Hepatocyte (in vitro differentiated cells): Measurements from ENCODE around the gene HABP4. TPM values are rescaled to one million over a fixed set of nuclear protein-coding genes. Genes with fewer than 3 reads are reported as not detected.
A peak's percentile ranks its signal among the peaks of the same experiment; 100 is the strongest.

ENCODE experiments used
- DNase-seq: peaks from one replicate; pipeline ENCODE4 v3.0.0-alpha.2; 2016; ENCODE audit warnings: low spot score
- H2AFZ ChIP-seq: fragments of 200-600 bp; sonication (generic); 2 replicates; pipeline ENCODE4 v1.6.0; 2016; ENCODE audit warnings: antibody characterized with exemption, mild to moderate bottlenecking
- H3K27ac ChIP-seq: fragments of 200-600 bp; sonication (generic); 2 replicates; pipeline ENCODE4 v1.5.1; 2016; ENCODE audit warnings: mild to moderate bottlenecking
- H3K27me3 ChIP-seq: fragments of 200-600 bp; sonication (generic); 2 replicates; pipeline ENCODE4 v1.6.1; 2016
- H3K36me3 ChIP-seq: fragments of 200-600 bp; sonication (generic); replicated peaks from 2 replicates; pipeline ENCODE4 v1.5.1; 2016; ENCODE audit warnings: low read depth; ENCODE audit not compliant: insufficient read depth
- H3K4me1 ChIP-seq: fragments of 200-600 bp; sonication (generic); 2 replicates; pipeline ENCODE4 v1.5.1; 2016; ENCODE audit warnings: mild to moderate bottlenecking, moderate library complexity; ENCODE audit not compliant: insufficient read depth
- H3K4me2 ChIP-seq: fragments of 200-600 bp; sonication (generic); 2 replicates; pipeline ENCODE4 v1.6.0; 2016
- H3K4me3 ChIP-seq: fragments of 200-600 bp; sonication (generic); 2 replicates; pipeline ENCODE4 v1.5.1; 2016; ENCODE audit warnings: mild to moderate bottlenecking
- H3K79me2 ChIP-seq: fragments of 200-600 bp; sonication (generic); 2 replicates; pipeline ENCODE4 v1.6.0; 2017; ENCODE audit warnings: mild to moderate bottlenecking
- H3K9me2 ChIP-seq: fragments of 200-600 bp; sonication (generic); replicated peaks from 2 replicates; pipeline ENCODE4 v1.6.0; 2017; ENCODE audit warnings: mild to moderate bottlenecking; ENCODE audit not compliant: insufficient read depth
- H3K9me3 ChIP-seq: fragments of 200-600 bp; sonication (generic); 2 replicates; pipeline ENCODE4 v1.5.1; 2016; ENCODE audit warnings: low read depth, mild to moderate bottlenecking
- H4K20me1 ChIP-seq: fragments of 200-600 bp; sonication (generic); 2 replicates; pipeline ENCODE4 v1.6.0; 2016; ENCODE audit warnings: mild to moderate bottlenecking; ENCODE audit not compliant: insufficient read depth, poor library complexity, severe bottlenecking
- EZH2 ChIP-seq: fragments of 200-600 bp; sonication (generic); IDR thresholded peaks from 2 replicates; pipeline ENCODE4 v1.6.1; 2016; ENCODE audit warnings: antibody characterized with exemption, mild to moderate bottlenecking, borderline replicate concordance
- EZH2phosphoT487 ChIP-seq: fragments of 200-600 bp; sonication (generic); IDR thresholded peaks from one replicate; pipeline ENCODE4 v1.6.1; 2018; ENCODE audit warnings: antibody characterized with exemption, mild to moderate bottlenecking, low read depth, moderate library complexity; ENCODE audit not compliant: unreplicated experiment, severe bottlenecking
- WGBS: methylation state at CpG from one replicate; pipeline ENCODE4 v1.1.6; 2016; ENCODE audit warnings: low lambda C conversion rate; ENCODE audit errors: missing lambda C conversion rate; 5-methylcytosine and 5-hydroxymethylcytosine counted together
- polyA plus RNA-seq: library from polyadenylated mRNA; unstranded; fragments of >200 nt; fragmentation: Nextera tagmentation; extraction: Ambion mirVana; gene quantifications from 2 replicates; pipeline ENCODE4 v1.2.1, GENCODE V29; 2016
- total RNA-seq: library from RNA; depleted of rRNA; stranded (reverse); fragments of >200 nt; gene quantifications from 2 replicates; pipeline ENCODE4 v1.2.3, GENCODE V29; 2014
- TF ChIP-seq, protein P1 (sequence below): fragments of 200-600 bp; sonication (generic); IDR thresholded peaks from 2 replicates; pipeline ENCODE4 v1.5.1; 2016; ENCODE audit warnings: antibody characterized with exemption, mild to moderate bottlenecking; ENCODE audit not compliant: poor library complexity

Gene HABP4
- total and polyA plus RNA-seq, 2 experiments from 2014 or later, result 13.1 to 24.8 TPM

DNA sequence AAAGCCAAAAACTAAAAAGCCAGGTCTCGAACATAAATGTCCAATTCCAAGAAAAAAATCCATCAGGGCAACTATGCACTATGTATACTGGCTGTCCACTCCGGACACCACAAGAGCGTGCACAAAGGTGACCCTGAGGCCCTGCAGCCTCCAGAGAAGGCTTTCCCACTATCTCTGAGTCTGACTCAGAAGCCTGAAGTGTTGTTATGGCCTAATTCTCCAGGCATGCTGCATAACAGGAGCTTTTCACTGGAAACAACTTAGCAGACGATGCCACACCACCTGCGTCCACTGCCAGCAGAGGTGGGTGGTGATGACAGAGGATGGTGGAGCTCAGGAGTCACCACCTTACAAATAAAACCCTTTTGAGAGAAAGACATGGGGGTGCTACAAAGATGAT lies 63.7 kb downstream of the HABP4 start:
- Histone ChIP-seq H3K9me3 (no peaks in the 10 kb centered on the region), H3K79me2 (no peaks in the 10 kb centered on the region), H3K4me1 (no peaks in the 10 kb centered on the region), H3K4me3 (no peak overlapping the region), H3K27me3 (no peaks in the 10 kb centered on the region), H3K36me3 (no peaks in the 10 kb centered on the region), H2AFZ (no peak overlapping the region), H4K20me1 (no peaks in the 10 kb centered on the region), H3K27ac (peak overlapping the region; percentile 23), H3K4me2 (no peak overlapping the region), H3K9me2 (no peaks in the 10 kb centered on the region)
- 97% methylated on average over 5 of the region's 5 CpGs for WGBS
- no peak for TF ChIP-seq EZH2
- TF ChIP-seq EZH2phosphoT487, result no peak
- TF ChIP-seq, protein P1, sequence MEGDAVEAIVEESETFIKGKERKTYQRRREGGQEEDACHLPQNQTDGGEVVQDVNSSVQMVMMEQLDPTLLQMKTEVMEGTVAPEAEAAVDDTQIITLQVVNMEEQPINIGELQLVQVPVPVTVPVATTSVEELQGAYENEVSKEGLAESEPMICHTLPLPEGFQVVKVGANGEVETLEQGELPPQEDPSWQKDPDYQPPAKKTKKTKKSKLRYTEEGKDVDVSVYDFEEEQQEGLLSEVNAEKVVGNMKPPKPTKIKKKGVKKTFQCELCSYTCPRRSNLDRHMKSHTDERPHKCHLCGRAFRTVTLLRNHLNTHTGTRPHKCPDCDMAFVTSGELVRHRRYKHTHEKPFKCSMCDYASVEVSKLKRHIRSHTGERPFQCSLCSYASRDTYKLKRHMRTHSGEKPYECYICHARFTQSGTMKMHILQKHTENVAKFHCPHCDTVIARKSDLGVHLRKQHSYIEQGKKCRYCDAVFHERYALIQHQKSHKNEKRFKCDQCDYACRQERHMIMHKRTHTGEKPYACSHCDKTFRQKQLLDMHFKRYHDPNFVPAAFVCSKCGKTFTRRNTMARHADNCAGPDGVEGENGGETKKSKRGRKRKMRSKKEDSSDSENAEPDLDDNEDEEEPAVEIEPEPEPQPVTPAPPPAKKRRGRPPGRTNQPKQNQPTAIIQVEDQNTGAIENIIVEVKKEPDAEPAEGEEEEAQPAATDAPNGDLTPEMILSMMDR, result no peak
- DNase-seq, result no peak

DNA sequence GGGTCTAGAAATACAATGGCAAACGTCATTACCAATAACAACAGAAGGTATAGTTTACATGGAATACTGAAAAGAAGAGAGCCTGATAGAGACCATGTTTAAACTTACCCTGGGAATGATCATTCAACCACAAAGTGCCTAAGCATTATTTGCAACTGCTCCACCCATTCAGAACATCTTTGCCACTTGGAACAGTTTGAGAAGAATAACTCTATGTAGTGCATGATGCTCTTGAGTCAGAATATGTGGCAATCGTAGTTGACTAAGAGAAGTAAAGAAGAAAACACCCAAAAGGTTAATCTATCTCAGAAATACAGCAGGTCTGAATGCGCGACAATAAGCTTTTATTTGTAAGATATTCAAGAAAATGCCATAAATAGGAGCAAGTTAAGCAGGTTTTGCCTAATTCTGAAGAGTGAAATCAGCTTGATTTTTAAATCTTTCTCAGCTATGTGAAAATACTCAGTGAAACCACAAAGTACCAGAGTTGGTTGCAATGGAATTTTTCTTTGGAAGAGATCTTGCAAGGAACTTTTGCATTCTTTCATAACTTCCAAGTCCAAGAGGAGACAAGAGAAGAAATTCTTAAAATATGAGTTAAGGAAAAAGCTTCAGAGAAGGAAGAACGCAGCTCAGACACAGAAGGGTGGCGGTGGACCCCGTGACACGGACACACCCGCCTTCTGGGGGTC lies 64.3 kb downstream of the HABP4 start:
- H3K36me3 ChIP-seq, result no peaks in the 10 kb centered on the region

DNA sequence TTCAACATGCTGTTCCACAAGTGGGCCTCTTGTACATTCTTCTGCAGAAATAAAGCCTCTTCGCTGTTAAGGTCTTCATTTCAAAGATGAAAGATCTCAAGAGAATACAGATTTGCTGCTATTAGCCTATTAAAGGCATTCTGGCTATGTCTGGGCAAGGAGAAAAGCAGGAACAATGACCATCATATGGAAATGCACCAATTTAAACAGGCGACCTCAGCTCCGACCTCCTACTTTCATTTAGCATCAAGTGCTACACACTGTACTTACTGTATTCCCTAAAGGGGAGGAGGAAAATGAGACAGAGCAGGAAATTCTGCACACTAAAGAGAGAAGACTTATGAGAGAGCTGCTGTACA lies 64.8 kb downstream of the HABP4 start:
- Histone ChIP-seq H3K9me3 (no peaks in the 10 kb centered on the region), H3K4me3 (no peak overlapping the region), H3K27ac (no peak overlapping the region), H3K9me2 (no peaks in the 10 kb centered on the region), H3K27me3 (no peaks in the 10 kb centered on the region), H2AFZ (no peak overlapping the region), H4K20me1 (no peaks in the 10 kb centered on the region), H3K36me3 (no peaks in the 10 kb centered on the region), H3K4me2 (no peak overlapping the region), H3K79me2 (no peaks in the 10 kb centered on the region), H3K4me1 (no peaks in the 10 kb centered on the region)
- no peak for DNase-seq
- WGBS, result 90% methylated on average over 3 of the region's 3 CpGs
- TF ChIP-seq, protein P1, result no peak
- TF ChIP-seq EZH2phosphoT487, result no peak
- no peak for TF ChIP-seq EZH2

More for the DNA sequence above, 64.3 kb downstream of the HABP4 start:
- DNase-seq, result no peak
- Histone ChIP-seq H3K4me1 (no peaks in the 10 kb centered on the region), H3K79me2 (no peaks in the 10 kb centered on the region), H3K27ac (peak overlapping the region; percentile 23), H4K20me1 (no peaks in the 10 kb centered on the region), H3K27me3 (no peaks in the 10 kb centered on the region), H2AFZ (no peak overlapping the region), H3K9me2 (no peaks in the 10 kb centered on the region), H3K4me3 (no peak overlapping the region), H3K4me2 (no peak overlapping the region), H3K9me3 (no peaks in the 10 kb centered on the region)
- TF ChIP-seq, protein P1, result no peak
- TF ChIP-seq EZH2phosphoT487, result no peak
- no peak for TF ChIP-seq EZH2
- WGBS, result 93% methylated on average over 9 of the region's 9 CpGs
